GM11168 (cell line): ENCODE measurements around the gene PHLDB1.

Source experiments
- in situ Hi-C: fragments of 300-500 bp; cut with MboI; formaldehyde crosslinking; loops from one replicate; pipeline ENCODE4 v1.12.0; 2022; ENCODE audit warnings: low sequenced_read_pairs; ENCODE audit not compliant: unreplicated experiment

The PHLDB1 gene

GRCh38 chr11:118703563-118704106 is 96.2 kb downstream of the PHLDB1 start:
- in situ Hi-C loops, result no loop called here

GRCh38 chr11:118705111-118705741 is 97.8 kb downstream of the PHLDB1 start:
- in situ Hi-C loops, result loop anchor here (5.0 kb wide), 1 partner anchor 37 kb away; no protein-coding TSS in a partner anchor

- in situ Hi-C loops, result loop anchor here (5.0 kb wide), 1 partner anchor 36 kb away; no protein-coding TSS in a partner anchor
These were observed 98.6 kb downstream of the PHLDB1 start for GRCh38 chr11:118705791-118706545.

GRCh38 chr11:118706546-118706825 is 99.1 kb downstream of the PHLDB1 start:
- in situ Hi-C loops, result loop anchor here (5.0 kb wide), 1 partner anchor 36 kb away; no protein-coding TSS in a partner anchor
